ENCODE measurements around the gene CDK14. TPM values are rescaled to one million over a fixed set of nuclear protein-coding genes. Genes with fewer than 3 reads are reported as not detected.

CDK14 gene
- total and polyA plus RNA-seq, 9 donors: 12.6 to 54.1 (median 43.8) TPM

- Histone ChIP-seq H3K9me3 (no peaks in the 10 kb centered on the region), H3K36me3 (no peaks in the 10 kb centered on the region), H3K4me3 (no peak overlapping the region), H3K27ac (no peak overlapping the region), H3K4me1 (ENCODE audit: insufficient read depth) (peaks cover 3% of the 10 kb centered on the region), H3K27me3 (no peaks in the 10 kb centered on the region)
- intact Hi-C loops (cut with DNase I): loop anchor here in 1 of 4 donors (10.0 kb wide), 1 partner anchor 292 kb away; no protein-coding TSS in a partner anchor
- no peak for DNase-seq
- 95 to 96% (median 95%) methylated on average over 3 of the region's 3 CpGs for WGBS, 3 donors
- TF ChIP-seq EP300 (IDR thresholded peaks at IDR 0.05) (no peak), CTCF (IDR thresholded peaks at IDR 0.05) (no peak), POLR2A (IDR thresholded peaks at IDR 0.05) (no peak)
These were observed 497.1 kb downstream of the CDK14 start for GRCh38 chr7:91093181-91093580.

GRCh38 chr7:91098566-91098965 is 502.4 kb downstream of the CDK14 start:
- no peak overlapping the region for H3K27ac ChIP-seq
- no peaks in the 10 kb centered on the region for H3K27me3 ChIP-seq
- no peak overlapping the region for H3K4me3 ChIP-seq
- intact Hi-C loops (cut with DNase I): loop anchor here in 1 of 4 donors (10.0 kb wide), 1 partner anchor 286 kb away; no protein-coding TSS in a partner anchor
- no peak for DNase-seq
- TF ChIP-seq EP300 (IDR thresholded peaks at IDR 0.05) (no peak), POLR2A (IDR thresholded peaks at IDR 0.05) (no peak), CTCF (IDR thresholded peaks at IDR 0.05) (no peak)
- H3K36me3 ChIP-seq: no peaks in the 10 kb centered on the region
- no peaks in the 10 kb centered on the region for H3K9me3 ChIP-seq
- H3K4me1 ChIP-seq (ENCODE audit: insufficient read depth): peaks cover 7% of the 10 kb centered on the region
- WGBS, 3 donors: 23 to 40% (median 25%) methylated on average over 1 of the region's 1 CpG

- DNase-seq: no peak
- no peaks in the 10 kb centered on the region for H3K36me3 ChIP-seq
- no peak overlapping the region for H3K4me3 ChIP-seq
- WGBS, 3 donors: 91 to 98% (median 97%) methylated on average over 1 of the region's 1 CpG
- no peaks in the 10 kb centered on the region for H3K27me3 ChIP-seq
- TF ChIP-seq EP300 (IDR thresholded peaks at IDR 0.05) (no peak), CTCF (IDR thresholded peaks at IDR 0.05) (no peak), POLR2A (IDR thresholded peaks at IDR 0.05) (no peak)
- peaks cover 4% of the 10 kb centered on the region for H3K4me1 ChIP-seq (ENCODE audit: insufficient read depth)
- H3K9me3 ChIP-seq: no peaks in the 10 kb centered on the region
- intact Hi-C loops (cut with DNase I): no loop called here
- no peak overlapping the region for H3K27ac ChIP-seq
These were observed 507.2 kb downstream of the CDK14 start for GRCh38 chr7:91103363-91103762.

- Histone ChIP-seq H3K36me3 (no peaks in the 10 kb centered on the region), H3K27ac (no peak overlapping the region), H3K4me1 (ENCODE audit: insufficient read depth) (no peaks in the 10 kb centered on the region), H3K4me3 (no peak overlapping the region), H3K27me3 (no peaks in the 10 kb centered on the region), H3K9me3 (no peaks in the 10 kb centered on the region)
- DNase-seq: no peak
- TF ChIP-seq EP300 (IDR thresholded peaks at IDR 0.05): no peak
- no peak for TF ChIP-seq CTCF (IDR thresholded peaks at IDR 0.05)
- no peak for TF ChIP-seq POLR2A (IDR thresholded peaks at IDR 0.05)
- intact Hi-C loops (cut with DNase I): no loop called here
- 64 to 91% (median 82%) methylated on average over 3 of the region's 3 CpGs for WGBS, 3 donors
These were observed 511.3 kb downstream of the CDK14 start for GRCh38 chr7:91107460-91107859.

All from ovary (tissue), 9 donors.